NCI-H1105 treated with DMSO at 0.1 percent for 48 hours (cell line): ENCODE measurements around the gene STARD9.
A peak's percentile ranks its signal among the peaks of the same experiment; 100 is the strongest.
"Not testable (repeated sequence)": the region's sequence is repeated elsewhere in the genome, so short reads cannot be mapped to it uniquely, and the experiment has no call there.

Experiments used
- DNase-seq: peaks from one replicate; lab custom pipeline; 2025; lab: John Stamatoyannopoulos, UW

STARD9 gene

DNA sequence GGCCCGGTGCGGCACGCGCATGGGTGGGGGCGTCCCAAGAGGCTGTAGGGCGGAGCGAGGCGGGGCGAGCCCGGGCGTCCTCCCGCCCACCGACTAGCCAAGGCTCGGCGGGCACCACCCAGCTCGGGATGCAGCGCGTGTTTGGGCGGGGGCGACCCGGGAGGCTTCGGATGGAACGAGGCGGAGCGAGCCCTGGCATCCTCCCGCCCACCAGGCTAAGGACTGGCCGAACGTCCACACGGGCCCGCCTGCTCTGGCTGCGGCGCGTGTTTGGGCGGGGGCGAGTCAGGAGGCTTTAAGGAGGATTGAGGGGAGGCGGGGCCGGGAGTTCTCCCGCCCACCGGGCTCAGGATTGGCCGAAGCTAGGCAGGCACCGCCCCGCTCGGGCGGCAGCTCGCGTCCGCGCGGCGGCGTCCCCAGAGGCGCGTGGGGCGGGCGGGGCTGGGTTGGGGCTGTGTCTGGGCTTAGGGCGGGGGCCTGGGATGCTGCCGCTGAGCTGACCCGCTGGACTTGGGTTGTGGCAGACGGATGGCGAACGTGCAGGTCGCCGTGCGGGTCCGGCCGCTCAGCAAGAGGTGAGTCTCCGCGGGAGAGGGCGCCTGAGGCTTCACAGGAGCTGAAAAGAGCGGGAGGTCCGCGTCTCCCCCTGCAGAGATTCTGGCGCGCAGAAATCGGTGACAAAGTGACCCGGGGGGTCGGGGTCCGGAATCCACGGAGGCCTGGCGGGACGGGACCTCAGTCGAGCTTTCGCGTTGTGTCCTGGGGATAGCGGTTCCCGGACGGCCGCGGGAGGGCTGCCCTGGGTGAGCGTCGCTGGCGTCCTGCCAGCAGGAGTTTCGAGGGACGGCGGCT is at the start of gene STARD9:
TSS of gene STARD9 (plus strand) at position 419 of the 852 bp plus-strand sequence. CDS start at position 529, 110 bp downstream.
- peak; percentile 80 for DNase-seq

DNA sequence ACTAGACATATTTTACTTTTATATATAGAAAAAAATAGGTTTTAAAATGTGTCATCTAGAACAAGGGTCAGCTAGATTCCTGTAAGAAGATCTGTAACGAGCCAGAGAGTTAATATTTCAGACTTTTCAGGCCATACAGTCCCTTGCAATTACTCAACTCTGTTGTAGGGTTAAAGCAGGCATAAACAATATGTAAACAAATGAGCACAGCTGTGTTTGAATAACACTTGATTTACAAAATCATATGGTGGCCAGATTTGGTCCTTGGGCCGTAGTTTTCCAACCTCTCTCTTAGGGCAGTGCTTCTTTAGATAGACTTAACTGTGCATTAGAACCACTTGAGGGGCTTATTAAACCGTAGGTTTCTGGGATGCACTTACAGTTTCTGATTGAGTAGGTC is 46.4 kb upstream of the STARD9 start:
- DNase-seq: no peak

DNA sequence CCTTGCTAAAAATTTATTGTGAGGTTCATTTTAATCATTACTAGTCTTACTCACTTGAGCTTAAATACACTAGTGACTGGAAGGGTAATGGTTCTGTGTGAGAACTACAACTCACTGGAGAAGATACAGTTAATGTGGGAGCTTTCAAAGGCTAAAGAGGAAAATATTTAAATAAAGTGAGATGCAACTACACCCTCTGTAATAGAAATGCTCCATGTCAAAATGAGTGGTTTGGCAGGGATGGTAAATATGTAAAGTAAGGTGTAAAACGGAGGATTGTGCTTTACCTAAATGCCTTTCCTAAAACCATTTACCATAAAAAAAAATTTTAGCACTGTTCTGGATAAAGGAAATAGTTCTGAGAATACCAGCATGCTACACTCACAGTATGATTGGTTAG is 42.2 kb upstream of the STARD9 start:
- DNase-seq: no peak

DNA sequence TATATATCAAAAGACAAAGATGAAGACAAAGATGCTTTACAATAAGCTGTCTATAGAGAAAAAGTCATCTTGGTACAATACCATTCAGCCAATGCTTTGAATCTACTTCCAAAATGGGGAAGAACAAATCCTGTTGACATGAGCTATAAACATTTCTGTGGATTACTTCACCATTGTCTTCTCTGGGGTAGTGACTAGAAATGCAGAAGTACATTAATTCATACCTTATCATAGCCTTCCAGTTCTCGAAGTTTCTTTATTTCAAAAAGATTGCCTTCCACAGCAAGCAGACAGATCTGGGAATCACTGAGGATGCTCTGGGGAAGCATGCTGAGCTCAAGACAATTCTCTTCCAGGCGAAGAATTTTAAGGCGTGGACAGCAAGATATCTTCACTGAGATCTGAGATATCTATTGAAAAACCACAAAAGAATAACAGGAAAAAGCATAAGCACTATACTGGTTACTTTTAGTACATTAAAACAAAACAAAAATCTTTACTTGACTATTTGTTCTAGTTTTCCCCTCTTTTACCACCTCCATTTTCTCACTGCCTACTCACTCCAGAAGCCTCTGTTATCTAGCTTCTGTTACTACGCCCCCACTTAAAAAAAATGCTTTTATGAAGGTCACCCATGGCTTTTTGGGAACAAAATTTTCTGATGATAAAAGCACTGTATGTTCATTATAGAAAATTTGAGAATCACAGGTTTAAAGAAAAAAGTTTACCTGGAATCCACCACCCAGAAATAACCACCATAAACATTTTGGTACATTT is 30.4 kb upstream of the STARD9 start:
- DNase-seq: no peak

DNA sequence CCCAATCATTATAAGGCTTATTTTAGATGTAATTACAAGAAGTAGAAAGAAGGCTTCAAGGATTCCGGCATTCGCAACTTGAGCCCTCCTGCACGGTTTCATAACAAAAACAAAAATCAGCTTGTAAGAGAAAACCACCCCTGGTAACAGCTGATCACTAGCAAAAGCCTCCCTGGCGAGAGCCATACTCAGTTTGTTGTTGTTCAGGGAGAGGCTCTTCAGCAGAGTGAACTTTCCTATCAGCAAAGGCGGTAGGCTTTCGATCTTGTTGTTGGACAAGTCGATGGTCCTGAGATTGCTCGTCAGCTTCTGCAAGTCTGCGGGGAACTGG is 27.5 kb upstream of the STARD9 start:
- DNase-seq: no peak

DNA sequence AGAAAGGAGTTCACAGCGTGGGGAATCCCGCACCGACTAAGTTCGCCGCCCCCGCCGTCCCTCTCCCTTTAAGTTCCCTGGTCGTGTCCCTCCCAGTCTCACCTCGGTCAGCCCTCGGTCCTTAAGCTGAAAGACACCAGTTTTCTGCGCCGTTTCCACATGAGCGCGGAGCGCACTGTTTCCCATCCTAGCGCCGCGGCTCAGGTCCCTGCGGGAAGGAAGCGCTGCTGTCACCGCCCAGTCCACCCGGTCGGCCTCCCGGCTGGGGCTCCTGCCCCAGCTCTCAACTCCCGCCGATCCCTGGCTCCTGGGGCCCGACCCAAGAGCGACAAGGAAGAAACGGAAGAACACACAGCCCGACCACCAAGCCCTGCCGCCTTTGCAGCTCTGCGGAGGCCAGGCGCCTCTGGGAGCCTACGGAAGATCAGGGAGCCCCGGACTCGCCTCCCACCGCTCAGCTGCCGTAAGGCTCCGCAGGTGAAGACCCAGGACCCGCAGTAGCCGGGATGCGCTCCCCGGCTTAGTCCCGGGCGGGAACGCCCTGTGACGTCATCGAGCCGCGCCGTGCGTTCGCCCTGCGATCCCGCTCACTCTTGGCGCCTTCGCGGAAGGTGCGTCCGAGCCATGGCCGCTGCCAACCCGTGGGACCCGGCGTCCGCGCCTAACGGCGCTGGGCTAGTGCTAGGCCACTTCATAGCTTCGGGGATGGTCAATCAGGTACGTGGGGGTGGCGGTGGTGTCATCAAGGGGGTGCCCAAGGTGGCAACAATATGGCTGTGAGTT is 27.0 kb upstream of the STARD9 start, which contains the start of the genes HAUS2 and LRRC57:
TSS of gene HAUS2 (plus strand) at position 590 of the 783 bp plus-strand sequence. CDS start at position 625, 35 bp downstream.
TSS of gene LRRC57 (minus strand) at position 545 of the 783 bp plus-strand sequence. CDS start at position 186, 359 bp downstream.
- peak; percentile 59 for DNase-seq

DNA sequence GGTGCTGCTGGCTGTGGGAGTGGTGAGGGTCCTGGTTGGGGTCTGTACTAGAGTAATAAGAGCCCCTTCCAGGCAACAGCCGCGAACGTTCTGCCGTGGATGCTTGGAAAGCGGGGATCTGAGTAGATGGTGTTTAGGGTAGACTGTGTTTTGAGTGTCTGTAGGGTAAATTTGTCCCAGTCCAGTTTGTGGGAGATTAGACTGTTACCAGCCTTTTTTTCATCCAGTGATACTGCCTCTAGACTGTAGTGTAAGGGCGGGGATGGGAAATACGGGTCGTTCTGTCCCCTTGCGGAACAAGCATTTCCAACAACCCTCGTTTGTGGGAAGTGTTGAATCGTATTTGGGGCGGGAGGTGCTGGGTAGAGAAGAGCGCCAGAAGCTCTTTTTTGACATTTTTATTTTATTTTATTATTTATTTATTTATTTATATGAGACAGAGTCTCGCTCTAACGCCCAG is 26.3 kb upstream of the STARD9 start:
- DNase-seq: peak; percentile 39

DNA sequence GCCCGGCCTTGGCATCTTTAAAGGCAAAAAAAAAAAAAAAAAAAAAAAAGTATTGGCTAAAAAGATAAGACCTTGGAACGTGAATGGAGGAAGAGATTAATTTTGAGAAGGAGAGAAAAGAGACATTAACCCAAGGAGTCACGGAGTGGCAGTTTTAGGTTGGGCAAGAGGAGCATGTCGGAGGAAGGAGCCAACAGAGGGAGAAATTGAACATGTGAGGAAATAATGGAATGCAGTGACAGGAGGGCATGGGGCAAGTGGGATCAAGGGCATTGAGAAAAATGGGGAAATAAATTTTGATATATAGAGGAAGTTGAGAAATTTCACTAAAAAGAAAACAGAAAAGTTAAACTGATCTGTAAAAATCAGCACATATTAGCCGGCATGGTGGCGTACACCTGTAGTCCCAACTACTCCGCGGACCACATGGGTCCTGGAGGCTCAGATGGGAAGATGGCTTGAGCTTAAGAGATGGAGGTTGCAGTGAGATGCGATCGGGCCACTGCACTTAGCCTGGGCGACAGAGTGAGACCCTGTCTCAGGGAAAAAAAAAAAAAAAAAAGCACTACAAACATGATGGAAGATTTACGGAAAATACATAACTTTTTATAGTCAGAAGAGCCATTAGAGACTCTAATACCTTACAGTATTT is 25.5 kb upstream of the STARD9 start:
- no peak for DNase-seq

DNA sequence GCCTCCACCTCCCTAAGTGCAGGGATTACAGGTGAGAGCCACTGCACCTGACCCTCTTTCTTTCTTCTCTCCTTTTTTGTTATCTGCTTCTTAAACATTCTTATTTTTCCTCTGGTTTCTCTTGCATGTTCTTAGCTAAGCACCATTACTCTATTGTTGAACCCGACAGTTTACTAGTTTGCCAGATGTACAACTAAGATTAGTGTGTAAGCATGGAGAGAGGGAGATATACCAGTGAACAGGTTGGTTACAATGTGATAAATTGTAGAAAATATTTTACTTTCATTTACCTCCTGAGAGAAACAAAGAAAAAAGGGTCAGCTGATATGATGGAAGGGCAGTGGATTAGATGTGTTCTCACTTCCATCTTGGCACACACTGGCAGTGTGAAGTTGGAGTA is 21.9 kb upstream of the STARD9 start:
- DNase-seq: no peak

DNA sequence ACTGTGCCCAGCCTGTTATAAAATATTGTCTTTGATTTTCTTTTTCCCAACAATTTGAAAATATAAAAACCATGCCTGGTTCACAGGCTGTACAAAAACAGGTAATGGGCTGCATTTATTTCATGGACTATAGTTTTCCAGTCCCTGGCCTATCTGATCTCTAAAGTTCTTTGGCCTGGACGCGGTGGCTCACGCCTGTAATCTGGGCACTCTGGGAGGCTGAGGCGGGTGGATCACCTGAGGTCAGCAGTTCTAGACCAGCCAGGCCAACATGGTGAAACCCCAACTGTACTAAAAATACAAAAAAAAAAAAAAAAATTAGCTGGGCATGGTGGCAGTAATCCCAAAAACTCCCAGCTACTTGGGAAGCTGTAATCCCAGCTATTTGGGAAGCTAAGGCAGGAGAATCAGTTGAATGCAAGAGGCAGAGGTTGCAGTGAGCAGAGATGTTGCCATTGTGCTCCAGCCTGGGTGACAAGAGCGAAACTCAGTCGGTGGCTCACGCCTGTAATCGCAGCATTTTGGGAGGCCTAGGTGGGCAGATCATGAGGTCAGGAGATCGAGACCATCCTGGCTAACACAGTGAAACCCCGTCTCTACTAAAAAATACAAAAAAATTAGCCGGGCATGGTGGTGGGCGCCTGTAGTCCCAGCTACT is 18.7 kb upstream of the STARD9 start:
- not testable (repeated sequence) for DNase-seq

DNA sequence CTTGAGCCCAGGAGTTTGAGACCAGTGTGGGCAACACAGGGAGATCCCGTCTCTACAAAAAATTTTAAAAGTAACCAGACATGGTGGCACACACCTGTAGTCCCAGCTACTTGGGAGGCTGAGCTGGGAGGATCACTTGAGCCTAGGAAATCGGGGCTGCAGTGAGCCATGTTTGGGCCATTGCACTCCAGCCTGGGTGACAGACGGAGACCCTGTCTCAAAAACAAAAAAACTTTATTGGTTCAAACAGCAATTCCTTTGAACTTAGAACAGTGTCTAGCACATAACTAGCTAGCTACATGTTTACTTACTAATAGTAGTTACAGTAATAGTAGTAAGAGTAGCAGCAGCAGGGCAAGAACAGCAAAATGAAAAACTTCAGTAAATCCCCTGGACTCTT is 16.7 kb upstream of the STARD9 start:
- no peak for DNase-seq

DNA sequence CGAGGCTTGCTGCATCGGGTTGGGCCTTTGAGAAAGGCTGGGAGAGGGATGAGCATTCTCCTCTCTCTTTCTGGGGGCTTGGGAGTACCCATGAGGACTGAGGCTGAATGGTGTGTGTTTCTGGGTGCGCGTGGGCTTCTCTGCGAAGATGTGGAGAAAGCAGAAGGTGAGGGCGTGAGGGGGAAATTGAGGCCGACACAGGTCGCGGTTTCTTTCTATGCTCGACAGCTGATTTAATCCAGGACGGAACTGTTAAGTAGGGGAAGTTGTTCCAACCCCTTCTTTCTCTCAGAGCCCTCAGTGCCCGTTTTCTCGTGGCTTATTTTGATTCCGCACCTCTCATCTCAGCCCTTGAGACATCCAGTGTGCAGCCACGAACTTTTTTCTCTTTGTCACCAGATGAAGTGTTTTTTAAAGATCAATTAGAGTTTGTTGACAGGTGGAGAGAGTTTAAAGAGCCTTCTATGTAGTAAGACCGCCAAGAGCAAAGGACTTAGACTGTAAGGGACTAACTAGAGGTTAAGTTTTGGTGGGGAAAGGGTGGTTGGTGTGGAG is 711 bp downstream of the STARD9 start:
- no peak for DNase-seq

DNA sequence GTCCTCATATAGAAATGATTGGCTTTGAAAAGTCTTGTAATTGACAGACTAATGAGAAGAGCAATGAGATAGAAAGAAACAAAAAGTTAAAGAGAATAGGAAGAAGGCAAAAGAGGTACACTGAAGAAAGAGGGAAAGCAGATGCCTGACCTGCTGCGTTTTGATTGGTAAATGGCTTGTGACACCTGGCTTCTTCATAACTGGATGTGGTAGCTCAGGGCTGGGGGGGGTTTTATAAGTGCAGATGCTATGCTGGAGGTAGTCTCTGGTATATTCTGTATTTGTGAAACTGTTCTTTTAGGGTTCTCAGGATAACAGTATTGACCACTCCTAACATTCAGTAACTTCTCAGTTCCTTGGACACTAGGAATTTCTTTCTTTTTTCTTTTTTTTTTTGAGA is 1.4 kb downstream of the STARD9 start:
- DNase-seq: no peak

DNA sequence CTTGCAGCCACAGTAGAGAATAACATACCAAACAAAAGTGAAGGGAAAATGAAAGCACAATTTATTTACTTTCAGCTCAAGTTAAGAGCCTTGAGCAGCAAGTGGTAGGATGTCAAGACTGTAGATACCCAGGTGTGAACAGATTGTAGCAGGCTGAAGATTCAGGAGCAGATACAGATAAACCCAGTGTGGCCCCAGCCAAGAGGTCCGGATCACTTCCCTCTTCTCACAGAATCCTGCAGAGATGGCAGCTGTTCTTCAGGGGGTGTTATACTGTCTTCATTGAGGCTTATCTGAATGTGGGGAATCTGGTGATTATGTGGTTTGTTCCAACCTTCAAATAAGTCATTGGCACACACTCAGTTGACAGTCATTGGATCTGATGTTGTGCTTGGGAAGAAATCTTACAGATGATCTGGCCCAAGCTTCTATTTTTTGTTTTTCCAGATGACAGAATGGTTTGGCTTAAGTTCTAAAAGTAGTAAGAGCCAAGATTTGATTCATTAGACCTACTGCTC is 2.2 kb downstream of the STARD9 start:
- DNase-seq: no peak

DNA sequence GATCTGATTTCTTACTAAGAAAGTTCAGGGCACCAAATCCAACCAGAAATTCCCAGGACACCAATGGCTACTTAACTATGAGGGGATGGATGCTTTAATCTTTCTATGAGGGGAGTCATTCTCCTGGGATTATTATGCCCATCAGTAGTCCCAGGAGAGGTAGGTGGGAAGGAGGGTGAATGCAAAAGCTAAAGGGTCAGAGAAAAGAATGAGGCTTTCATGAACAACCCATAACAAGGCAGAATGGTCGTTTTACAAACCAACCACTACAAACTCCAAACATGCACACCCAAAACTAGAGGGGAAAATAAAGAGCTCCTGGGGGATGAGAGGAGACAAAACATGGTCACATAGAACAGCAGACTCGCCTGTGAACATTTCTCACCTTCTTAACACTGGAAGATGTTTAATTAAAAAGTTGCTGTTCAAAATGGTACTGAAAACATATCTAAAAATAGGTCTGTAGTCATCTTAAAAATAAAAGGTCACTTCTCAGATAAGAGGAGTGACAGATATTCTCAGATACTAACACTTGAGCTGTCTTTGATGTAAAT is 3.7 kb downstream of the STARD9 start:
- DNase-seq: no peak

DNA sequence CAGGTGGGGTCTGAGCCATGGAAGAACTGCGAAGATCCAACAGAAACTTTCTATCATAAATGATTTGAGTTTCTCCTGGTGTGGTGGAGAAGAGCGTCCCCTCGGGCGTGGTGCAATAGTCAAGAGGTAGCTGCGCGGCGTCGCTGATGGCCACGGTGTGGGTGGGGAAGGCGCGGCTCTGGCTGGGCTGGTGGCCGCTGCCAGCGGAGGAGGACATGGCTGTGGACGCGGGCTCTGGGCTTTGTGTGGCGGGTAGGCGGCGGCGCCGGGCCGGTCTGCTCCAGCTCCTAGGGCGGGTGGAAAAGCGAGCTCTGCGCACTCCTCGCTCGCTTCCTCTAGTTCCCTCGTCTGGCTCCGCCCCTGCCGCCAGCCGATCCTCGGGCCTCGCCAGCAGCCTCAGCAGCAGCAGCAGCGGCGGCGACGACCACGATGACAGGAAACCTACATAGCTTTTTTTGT is 5.9 kb downstream of the STARD9 start:
- peak; percentile 64 for DNase-seq

DNA sequence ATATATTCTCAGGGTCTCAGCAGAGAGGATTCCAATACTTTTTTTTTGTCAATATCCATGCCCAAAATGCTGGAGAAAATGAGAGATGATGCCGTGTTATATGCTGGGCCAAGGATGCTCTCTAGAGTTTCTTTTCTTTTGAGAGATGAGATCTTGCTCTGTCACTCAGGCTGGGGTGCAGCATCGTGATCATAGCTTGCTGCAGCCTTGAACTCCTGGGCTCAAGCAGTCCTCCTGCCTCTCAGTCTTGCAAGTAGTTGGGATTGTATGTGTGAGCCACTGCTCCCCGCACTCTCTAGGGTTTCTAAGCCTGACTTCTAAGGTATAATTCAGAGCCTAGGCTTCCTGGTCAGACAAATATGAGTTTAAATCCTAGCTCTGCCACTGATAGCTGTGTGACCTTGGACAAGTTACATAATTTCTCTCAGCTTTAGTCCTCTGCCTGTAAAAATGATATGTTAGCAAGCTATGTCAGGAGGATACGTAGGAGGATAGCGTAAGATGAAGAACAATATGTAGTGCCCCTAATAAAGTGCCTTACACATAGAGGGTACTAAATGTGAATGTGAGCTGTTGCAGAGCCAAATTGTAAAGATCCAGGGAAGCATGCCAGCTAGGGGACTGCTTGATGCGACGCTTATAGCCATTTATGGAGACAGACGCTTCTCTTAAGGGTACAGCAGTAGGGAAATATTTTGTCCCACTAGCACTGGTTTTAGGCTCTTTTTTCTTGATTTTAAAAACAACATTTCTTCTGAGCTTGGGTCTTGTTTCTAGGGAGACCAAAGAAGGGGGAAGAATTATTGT is 7.4 kb downstream of the STARD9 start:
- DNase-seq: no peak

DNA sequence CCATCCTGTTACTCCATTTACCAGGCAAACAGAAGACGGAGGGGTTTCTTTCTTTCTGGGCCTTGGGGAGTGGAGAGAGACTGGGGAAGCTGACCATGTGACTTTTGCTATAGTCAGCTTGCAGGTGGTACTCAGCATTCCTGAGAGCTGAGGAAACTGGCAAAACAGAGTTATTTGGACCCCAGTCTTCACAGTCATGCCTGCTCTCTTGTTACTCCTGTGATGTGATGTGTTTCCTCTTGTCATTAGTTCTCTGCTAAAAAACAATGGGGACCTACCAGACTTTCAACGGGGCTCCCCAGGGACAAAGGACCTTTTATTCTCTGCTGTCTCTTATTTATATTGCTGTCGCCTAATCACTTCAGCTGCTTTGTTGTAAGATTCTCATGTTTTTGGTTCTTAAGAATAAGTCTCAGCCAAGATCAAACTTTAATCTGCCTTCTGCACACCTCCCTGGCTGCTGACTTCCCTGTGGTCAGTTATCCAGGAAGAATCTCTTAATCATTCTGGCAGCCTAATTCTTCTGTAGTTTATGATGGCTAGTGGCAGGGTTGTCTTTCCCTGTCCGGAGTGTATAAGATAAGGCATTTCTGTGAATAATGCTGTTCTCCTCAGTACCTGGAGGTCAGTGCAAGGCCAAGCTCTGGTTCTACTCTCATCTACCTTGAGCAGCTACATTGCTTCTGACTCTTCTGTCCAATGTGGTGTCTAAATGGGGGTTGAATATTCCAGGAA is 8.8 kb downstream of the STARD9 start:
- DNase-seq: no peak
